Dedifferentiated amniotic fluid mesenchymal stem cell (primary cell): Measurements from ENCODE around the gene VPREB3.
A peak's percentile ranks its signal among the peaks of the same experiment; 100 is the strongest.

Source experiments
- DNase-seq: peaks from one replicate; pipeline ENCODE4 v3.0.0-alpha.2; 2016; ENCODE audit errors: extremely low spot score

VPREB3 gene, protein sequence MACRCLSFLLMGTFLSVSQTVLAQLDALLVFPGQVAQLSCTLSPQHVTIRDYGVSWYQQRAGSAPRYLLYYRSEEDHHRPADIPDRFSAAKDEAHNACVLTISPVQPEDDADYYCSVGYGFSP

DNA sequence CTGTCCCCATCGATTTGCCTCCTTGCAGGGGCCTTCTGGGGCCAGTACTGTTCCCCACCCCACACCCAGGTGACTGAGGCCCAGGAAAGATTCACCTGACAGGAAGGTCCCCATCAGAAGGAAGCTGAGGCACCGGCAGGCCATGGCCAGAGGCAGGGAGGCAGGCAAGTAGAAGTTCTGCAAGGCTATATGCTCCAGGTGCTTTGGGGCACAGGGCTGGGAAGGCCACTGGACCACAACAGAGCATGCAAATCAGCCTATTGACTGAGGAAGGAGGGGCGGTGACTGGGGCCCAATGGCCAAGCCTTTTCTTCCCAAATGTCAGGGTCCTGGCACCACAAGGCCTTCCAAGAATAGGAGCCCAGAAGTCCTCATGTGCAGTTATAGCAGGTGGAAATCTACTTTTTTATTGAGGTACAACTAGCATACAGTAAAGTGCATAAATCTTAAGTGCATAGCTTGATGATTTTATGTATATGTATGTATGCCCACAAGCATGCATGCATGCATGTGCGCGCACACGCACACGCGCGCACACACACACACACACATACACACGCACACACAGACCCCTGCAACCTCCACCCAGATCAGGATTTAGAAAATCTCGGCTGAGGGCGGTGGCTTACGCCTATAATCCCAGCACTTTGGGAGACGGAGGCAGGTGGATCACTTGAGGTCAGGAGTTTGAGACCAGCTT lies at the start of gene VPREB3:
TSS of gene VPREB3 (minus strand) at position 206 of the 700 bp plus-strand sequence. CDS start at position 144, 62 bp downstream.
- no peak for DNase-seq

DNA sequence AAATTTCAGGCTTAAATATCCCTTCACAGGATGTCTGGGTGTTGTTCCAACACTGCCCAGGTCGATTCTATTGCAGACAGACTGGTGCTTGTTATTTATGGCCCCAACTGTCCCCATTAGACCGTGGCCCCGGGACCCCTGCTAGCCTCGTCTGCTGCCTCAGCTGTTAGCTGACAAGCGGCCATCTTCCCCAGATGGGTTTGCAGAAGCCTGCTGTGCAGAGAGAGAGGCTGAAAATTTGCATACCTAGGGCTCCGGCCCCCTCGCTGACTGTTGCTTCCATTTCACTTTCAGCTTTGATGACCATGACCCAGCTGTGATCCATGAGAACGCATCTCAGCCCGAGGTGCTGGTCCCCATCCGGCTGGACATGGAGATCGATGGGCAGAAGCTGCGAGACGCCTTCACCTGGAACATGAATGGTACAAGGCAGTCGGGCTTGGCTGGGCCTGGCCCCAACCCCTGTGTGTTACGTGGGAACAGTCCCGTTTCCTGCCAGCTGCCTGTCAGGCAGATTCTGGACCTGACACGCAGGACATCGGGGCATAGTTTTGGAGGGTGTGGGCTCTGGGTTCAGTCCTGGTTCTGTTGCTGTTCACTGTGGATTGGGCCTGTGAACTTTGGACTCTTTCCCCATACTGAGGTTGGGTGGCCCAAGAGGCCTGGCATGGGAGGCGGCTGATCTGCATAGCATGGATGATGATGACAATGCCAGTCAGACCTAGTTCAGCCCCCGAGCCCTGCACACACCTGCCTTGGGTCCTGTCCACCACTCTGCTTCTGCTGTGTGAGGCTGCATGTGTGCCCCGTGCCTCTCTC lies 49.0 kb upstream of the VPREB3 start:
- no peak for DNase-seq

DNA sequence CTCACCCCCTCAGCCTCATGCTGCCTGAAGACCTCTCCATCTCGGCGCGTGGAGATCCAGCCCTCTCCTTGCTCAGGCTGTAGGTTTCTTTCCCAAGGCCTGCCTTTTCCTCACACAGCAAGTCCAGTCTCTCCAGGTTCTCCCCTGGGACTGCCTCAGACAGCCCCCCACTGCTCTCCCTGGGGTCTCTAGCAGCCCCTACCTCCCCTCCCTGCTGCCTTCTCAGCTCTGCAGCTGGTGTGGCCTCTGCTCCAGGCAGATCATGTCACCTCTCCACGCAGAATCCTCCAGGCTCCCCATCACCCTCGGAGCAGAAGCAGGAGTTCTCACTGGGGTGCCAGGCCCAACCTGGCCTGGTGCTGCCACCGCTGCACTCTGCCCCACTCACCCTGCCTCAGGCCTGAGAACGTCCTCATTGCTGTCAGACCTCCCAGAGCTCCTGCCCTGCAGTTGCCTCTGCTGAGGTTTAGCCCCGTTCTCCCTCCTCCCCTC lies 47.7 kb upstream of the VPREB3 start:
- no peak for DNase-seq

DNA sequence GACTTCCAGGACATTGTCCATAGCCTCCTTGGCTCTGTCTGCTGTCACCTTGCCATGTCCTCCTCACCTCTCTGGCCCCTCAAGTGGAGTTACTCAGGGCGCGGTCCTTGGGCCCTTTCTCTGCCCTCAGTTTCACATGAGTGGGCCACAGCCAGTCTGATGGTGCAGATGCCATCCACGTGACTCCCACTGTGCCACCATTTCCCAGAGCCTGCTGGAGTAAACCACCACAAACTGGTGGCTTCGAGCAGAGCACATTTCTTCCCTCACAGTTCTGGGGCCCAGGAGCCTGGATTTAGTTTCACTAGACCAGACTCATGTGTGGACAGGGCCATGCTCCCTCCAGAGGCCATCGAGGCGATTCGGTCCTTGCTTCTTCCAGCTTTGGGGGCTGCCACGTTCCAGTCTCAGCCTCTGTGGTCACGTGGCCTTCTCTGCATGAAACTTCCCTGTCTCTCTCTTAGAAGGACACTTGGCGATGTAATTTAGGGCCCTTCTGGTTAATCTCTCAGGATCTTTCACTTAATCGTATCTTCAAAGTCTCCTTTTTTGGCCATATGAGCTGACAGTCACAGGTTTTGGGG lies 47.1 kb upstream of the VPREB3 start:
- no peak for DNase-seq

DNA sequence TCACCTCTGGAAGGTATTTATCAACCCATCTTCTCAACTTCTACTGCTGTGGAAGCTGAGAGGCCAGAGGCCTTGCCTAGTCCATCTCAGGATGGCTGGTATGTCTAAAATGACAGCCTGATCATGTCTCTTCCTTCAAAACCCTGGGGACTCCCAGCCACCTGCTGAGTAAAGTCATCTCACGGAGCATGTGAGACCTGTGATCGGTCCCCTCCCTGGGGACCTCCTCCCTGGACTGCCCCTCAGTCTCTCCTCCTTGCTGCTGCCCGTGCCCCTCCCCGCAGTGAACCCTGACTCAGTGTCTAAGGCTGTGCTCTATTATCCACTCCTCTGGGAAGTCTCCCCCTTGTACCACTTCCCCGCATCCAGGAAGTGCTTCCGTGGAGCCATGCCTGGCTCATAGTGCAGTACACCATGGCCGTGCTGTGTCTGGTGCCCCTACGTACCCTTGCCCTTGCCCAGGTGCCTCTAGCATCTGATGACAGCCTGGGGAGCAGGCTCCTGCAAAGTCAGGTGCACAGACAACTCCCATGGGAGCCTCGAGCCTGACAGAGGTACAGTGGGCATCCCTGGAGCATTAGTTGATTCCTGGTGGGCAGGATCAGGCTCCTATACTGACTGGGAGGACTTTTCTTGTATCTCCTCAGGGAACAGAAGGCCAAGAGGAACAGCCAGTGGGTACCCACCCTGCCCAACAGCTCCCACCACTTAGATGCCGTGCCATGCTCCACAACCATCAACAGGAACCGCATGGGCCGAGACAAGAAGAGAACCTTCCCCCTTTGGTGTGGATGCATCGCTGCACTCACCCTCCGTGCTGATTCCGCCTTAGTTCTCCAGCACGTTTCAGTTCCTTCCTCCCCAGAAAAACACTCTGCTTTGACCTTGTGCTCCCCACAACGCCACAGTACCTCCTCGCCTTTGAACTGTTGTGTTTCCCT lies 46.3 kb upstream of the VPREB3 start:
- no peak for DNase-seq

DNA sequence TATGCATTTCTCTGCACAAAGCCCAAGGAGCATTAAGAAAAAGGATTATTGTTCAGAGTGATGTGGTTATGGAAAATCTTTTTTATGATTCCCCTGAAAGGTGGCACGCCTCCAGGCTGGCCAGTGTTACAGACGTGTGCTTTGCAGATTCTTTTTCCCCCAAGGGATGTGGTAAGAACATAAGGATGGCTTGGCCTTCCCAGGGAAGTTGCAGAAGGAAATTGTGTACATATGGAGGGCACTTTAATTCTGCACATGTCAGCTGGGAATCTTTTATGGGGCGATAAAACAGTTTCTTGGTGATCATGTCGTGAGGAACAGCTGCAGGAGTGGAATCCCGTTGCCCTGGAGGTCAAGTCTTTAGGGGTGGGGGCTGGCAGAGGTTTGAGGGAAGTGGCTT lies 42.2 kb upstream of the VPREB3 start:
- no peak for DNase-seq

DNA sequence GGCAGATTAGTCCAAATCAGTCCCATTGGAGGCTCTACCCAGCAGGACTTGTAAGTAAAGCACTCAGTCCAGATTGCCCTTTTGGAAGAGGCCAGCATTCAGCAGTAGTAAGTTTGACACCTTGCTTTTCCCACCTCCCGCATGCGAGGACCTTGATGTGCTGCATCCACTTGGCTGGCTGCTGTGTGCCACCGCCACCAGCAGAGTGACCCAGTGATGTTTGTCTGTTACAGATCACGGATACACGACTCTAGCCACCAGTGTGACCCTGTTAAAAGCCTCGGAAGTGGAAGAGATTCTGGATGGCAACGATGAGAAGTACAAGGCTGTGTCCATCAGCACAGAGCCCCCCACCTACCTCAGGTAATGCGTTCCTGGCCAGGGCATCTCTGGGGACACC lies 39.1 kb upstream of the VPREB3 start:
- DNase-seq, result no peak

DNA sequence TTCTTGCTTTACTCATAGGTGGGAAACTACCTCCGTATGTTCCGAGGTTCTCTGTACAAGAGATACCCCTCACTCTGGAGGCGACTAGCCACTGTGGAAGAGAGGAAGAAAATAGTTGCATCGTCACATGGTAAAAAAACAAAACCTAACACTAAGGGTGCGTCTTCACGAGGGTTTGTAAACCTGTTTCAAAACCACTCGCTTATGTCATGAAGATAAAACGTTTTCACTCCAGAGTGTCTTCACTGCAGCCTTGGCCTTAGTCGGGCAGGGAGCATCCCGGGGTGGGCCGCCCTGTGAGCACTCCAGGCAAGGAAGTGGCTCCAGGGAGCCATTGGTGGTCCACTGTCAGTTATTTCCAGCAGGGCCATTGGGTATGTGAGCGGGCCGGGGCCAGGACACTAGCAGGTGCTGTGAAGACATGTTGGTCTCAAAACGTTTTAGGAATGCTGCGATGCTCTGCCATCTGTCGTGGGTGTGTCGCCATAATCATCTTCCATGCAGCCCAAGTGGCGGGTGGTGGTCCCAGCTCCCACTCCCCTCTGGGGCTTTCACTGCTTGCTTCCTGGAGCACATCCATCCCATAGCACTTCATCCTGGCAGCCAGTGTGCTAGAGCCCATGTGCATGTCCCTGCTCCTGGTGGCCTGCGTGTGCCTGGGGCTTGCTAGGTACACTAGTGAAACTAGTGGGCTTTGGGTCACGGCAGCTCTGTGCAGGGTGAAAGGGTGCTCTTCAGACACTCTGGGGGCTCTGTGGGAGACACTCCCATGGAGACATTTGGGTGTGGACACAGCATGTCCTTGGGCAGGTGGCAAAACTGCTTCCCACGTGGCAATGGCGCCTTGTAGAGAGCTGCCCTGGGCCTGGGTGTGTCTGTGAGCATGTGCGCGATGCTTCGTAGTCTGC lies 37.8 kb upstream of the VPREB3 start:
- DNase-seq, result no peak

DNA sequence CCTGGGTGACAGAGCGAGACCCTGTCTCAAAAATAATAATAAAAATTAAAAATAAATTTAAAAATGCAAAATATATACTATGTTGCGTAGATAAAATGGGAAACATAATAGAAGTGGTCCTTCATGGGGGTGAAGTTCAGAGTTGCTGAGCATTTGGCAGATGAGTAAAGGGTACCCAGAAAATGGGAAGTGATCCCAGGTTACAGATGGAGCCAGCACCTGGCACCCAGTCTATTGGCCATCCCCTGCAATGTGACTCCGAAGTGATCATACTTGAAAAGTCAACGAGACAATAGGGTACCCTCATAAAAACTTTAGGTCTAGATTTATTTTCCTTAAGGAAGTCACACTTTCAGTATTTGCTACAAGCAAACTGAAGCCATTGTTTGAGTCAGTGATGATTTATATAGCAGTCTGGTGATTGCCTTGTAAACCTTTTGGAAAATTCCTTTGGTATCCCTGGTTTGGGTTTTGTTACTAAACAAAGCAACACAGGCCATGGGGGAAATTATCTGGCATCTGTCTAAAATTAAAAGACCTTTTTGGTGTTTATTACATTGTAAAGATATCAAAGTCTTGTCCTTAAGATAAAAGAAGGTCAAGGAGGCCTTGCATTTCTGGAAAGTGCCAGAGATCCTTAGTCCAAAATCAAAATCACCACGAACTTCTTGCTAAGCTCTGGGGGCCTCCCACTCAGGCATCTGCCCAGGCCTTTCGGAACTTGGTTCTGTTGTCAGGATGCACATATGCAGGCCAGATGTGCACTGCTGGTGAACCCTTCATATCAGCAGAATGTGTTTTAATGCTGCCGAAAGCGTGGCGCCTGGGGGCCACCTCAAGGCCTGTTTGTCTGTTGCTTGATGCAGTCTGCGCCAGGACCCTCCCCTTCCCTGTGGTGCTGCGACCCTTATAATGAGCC lies 36.9 kb upstream of the VPREB3 start:
- DNase-seq, result no peak

DNA sequence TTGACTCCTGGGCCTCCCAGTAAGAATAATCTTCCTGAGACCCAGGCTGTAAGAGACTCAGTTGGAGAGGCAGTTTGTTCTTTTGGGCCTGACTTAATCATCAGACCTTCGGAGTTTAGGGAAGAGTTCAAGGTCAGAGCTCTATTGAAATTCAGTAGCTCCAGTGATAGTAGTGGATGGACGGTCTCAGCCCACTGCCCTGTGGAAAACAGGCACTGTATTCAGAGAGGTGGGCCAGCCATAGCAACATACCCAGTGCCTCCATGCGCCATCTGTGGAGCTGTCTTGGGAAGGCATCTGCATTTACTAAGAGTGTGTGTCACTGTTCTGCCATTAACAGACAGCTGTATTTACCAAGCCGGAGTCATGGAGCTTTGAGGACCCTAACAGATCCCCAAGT lies 35.4 kb upstream of the VPREB3 start:
- DNase-seq, result no peak

DNA sequence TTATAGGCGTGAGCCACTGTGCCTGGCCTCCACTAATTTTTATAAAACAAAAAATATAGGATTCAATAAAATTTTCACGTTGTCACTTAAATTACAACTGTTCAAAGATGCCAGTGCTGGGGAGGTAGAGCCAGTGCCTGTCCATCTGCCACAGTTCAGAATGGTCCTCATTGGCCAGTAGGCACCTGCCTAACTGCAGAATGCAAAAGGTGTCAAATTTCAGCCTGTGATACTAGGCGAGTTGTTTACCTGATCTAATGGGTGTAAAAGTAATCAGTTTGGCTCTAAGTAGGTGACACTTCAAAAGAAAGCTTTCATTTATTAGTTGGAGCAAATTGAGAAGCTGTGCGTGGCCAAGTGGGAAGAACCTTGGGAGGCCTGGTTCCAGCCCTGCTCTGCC lies 34.9 kb upstream of the VPREB3 start:
- no peak for DNase-seq

DNA sequence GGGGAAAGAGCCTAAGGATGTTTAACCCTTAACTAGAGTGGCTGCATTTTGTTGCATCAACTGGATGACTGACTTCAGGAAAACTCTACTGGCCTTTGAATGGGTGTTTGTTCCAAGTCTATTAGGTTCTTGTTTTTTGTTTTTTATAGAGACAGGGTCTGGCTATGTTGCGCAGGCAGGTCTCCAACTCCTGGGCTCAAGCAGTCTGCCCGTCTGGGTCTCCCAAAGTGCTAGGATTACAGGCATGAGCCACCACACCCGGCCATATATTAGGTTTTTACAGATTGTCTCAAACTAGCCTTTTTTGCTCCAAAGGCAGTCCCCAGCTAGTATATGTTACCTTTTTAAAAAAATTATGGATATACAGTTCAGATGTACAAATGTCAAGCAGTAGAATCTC lies 33.7 kb upstream of the VPREB3 start:
- no peak for DNase-seq

DNA sequence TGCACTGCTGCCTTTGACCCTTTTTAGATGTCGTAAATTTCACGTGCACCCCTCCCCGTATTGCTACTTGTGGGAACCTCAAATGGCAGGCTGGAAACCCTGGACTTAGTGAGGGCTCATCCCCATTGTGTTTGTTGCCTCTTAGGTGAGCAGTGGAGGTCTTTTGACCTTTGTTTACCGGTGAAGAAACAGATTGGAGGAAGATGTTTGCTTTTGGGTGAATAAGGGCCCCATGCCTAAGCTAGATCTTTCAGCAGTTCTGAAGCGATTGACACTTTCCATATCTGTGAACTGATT lies 33.3 kb upstream of the VPREB3 start:
- no peak for DNase-seq

DNA sequence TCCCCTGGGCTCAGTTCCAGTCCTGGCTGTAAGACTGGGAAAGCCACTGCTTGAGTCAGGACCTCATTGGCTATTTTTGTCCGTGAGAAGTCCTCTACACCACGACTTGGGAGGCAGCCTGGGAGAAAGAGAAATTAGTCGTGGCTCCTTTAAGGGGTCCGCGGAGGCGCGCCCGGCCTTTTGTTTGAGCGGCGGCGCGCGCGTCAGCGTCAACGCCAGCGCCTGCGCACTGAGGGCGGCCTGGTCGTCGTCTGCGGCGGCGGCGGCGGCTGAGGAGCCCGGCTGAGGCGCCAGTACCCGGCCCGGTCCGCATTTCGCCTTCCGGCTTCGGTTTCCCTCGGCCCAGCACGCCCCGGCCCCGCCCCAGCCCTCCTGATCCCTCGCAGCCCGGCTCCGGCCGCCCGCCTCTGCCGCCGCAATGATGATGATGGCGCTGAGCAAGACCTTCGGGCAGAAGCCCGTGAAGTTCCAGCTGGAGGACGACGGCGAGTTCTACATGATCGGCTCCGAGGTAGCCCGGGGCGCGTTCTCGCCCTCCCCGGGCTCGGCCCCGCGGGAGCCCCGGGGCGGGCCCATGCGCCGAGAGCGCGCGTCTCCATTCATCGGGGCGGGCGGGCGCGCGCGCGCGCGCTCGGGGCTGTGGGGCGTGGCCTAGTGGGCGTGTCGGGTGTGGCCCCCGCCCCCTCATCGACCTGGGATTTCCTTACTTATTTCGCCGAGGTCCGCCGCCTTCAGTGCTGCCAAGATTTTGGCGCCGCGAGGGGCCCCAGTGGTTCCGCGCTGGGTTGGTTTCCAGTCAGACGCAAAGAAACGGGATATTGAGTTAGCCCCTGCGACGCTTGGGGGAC lies 32.8 kb upstream of the VPREB3 start, which contains the start of gene SMARCB1:
TSS of gene SMARCB1 (plus strand) at position 215 of the 848 bp plus-strand sequence. CDS start at position 419, 204 bp downstream.
- DNase-seq, result peak; percentile 85

DNA sequence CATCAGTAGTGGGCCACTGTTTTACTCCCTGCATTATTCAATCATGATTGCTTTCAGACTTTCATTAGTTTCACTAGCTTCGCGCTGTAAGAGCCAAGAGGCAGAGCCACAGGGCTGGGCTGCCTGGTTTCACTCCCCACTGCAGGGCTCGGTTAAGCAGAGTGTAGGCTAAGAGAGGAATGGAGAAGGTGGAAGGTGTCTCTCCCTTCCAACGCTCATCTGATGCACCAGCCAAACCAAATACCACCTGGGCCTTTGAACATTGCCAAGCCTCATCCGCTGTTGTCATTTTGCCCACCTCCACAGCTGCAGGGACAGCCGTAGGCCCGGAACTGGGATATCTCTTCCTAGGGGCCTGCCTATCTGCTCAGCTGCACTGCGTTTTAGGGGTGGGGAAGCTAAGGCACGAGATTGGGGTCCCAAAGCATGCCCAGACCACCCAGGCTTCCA lies 32.1 kb upstream of the VPREB3 start:
- no peak for DNase-seq

DNA sequence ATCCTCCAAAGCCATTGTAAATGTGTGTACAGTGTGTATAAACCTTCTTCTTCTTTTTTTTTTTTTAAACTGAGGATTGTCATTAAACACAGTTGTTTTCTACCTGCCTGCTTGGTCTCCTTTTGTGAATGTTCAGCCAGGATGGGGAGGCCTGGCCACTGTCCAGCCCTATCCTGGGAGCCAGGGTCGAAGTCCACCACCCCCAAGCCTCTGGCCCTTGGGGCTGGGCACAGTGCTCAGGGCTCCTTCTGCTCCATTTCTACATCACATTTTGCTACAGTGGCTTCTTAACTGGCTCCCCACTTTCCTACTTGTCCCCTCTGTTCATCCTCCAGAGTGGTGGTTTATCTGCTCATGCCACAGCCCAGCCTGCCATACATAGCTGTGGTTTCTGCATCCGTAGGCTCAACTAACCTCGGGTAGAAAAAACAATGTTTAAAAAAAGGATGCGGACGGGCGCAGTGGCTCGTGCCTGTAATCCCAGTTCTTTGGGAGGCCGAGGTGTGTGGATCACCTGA lies 30.0 kb upstream of the VPREB3 start:
- peak; percentile 39 for DNase-seq

DNA sequence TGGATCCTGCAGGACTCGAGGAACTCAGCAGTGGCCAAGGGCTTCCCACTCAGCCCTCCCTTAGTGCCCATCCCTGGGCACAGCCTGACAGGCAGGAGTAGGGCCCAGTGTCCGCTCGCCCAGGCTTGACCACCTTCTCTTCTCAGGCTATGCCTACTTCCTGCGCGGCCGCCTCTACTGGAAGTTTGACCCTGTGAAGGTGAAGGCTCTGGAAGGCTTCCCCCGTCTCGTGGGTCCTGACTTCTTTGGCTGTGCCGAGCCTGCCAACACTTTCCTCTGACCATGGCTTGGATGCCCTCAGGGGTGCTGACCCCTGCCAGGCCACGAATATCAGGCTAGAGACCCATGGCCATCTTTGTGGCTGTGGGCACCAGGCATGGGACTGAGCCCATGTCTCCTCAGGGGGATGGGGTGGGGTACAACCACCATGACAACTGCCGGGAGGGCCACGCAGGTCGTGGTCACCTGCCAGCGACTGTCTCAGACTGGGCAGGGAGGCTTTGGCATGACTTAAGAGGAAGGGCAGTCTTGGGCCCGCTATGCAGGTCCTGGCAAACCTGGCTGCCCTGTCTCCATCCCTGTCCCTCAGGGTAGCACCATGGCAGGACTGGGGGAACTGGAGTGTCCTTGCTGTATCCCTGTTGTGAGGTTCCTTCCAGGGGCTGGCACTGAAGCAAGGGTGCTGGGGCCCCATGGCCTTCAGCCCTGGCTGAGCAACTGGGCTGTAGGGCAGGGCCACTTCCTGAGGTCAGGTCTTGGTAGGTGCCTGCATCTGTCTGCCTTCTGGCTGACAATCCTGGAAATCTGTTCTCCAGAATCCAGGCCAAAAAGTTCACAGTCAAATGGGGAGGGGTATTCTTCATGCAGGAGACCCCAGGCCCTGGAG lies 29.3 kb upstream of the VPREB3 start:
- DNase-seq, result no peak
